PC-3 (cell line): ENCODE measurements around the gene CPZ. TPM values are rescaled to one million over a fixed set of nuclear protein-coding genes. Genes with fewer than 3 reads are reported as not detected.
A peak's percentile ranks its signal among the peaks of the same experiment; 100 is the strongest.

ENCODE experiments used
- ATAC-seq: fragments of 200-7000 bp; cut with Tn5 transposase; 2 replicates; pipeline ENCODE4 v1.9.1; 2020; ENCODE audit warnings: mild to moderate bottlenecking, moderate library complexity
- BruUV-seq: library from RNA; stranded (reverse); fragments of 400-500 nt; replicated peaks from 2 replicates; lab custom pipeline; 2021; lab: Mats Ljungman, UMichigan
- CTCF ChIA-PET: fragments of 300-600 bp; sonication (Branson Sonifier 250); formaldehyde crosslinking; loops from one replicate; lab custom pipeline; 2022; ENCODE audit warnings: antibody characterized with exemption; lab: Charles Lee
- POLR2A ChIA-PET: fragments of 300-600 bp; sonication (Branson Sonifier 250); formaldehyde crosslinking; loops from one replicate; lab custom pipeline; 2022; ENCODE audit warnings: antibody characterized with exemption; ENCODE audit not compliant: unreplicated experiment; lab: Charles Lee
- DNase-seq: peaks from one replicate; pipeline ENCODE4 v3.0.0-alpha.2; 2015
- H2AFZ ChIP-seq: fragments of 300-600 bp; sonication (generic); 2 replicates; pipeline ENCODE4 v1.6.0; 2016; ENCODE audit warnings: antibody characterized with exemption, low read length
- H3F3A ChIP-seq: fragments of 300-600 bp; sonication (generic); one replicate; pipeline ENCODE4 v1.6.0; 2017; ENCODE audit warnings: antibody characterized with exemption, low read length, control low read depth, mild to moderate bottlenecking; ENCODE audit not compliant: unreplicated experiment
- H3K27ac ChIP-seq: fragments of 300-600 bp; sonication (generic); 2 replicates; pipeline ENCODE4 v1.5.1; 2016; ENCODE audit warnings: mild to moderate bottlenecking, low read length
- H3K27me3 ChIP-seq: fragments of 300-600 bp; sonication (generic); 2 replicates; pipeline ENCODE4 v1.6.1; 2016; ENCODE audit warnings: low read length, mixed read lengths
- H3K36me3 ChIP-seq: fragments of 300-600 bp; sonication (generic); 2 replicates; pipeline ENCODE4 v1.6.1; 2016; ENCODE audit warnings: low read depth, mixed run types, low read length, mixed read lengths
- H3K4me1 ChIP-seq: fragments of 300-600 bp; sonication (generic); 2 replicates; pipeline ENCODE4 v1.5.1; 2016; ENCODE audit warnings: low read length; ENCODE audit not compliant: insufficient read depth
- H3K4me2 ChIP-seq: fragments of 300-600 bp; sonication (generic); 2 replicates; pipeline ENCODE4 v1.6.0; 2016; ENCODE audit warnings: low read length
- H3K4me3 ChIP-seq: fragments of 300-600 bp; sonication (generic); 2 replicates; pipeline ENCODE4 v1.5.1; 2016; ENCODE audit warnings: mild to moderate bottlenecking, low read length, mixed read lengths
- H3K79me2 ChIP-seq: fragments of 300-600 bp; sonication (generic); 2 replicates; pipeline ENCODE4 v1.6.1; 2017; ENCODE audit warnings: low read length, mixed read lengths
- H3K9ac ChIP-seq: fragments of 300-600 bp; sonication (generic); 2 replicates; pipeline ENCODE4 v1.6.0; 2016; ENCODE audit warnings: mild to moderate bottlenecking, low read length
- H3K9me2 ChIP-seq: fragments of 300-600 bp; sonication (generic); replicated peaks from 2 replicates; pipeline ENCODE4 v1.6.1; 2016; ENCODE audit warnings: mixed run types, low read length, mixed read lengths
- H3K9me3 ChIP-seq: fragments of 300-600 bp; sonication (generic); 2 replicates; pipeline ENCODE4 v1.6.1; 2016; ENCODE audit warnings: low read length, mixed read lengths
- H4K20me1 ChIP-seq: fragments of 300-600 bp; sonication (generic); 2 replicates; pipeline ENCODE4 v1.6.1; 2016; ENCODE audit warnings: low read length, mixed read lengths
- EZH2 ChIP-seq: fragments of 300-600 bp; sonication (generic); IDR thresholded peaks from one replicate; pipeline ENCODE4 v1.6.1; 2017; ENCODE audit warnings: antibody characterized with exemption, mild to moderate bottlenecking, low read length; ENCODE audit not compliant: unreplicated experiment
- EZH2phosphoT487 ChIP-seq: fragments of 300-600 bp; sonication (generic); IDR thresholded peaks from 2 replicates; pipeline ENCODE4 v1.6.1; 2018; ENCODE audit warnings: mild to moderate bottlenecking, antibody characterized with exemption, low read length, borderline replicate concordance
- intact Hi-C: fragments of 100-400 bp; cut with micrococcal nuclease; formaldehyde crosslinking; loops from 2 replicates; pipeline ENCODE4 v1.9.0; 2023
- total RNA-seq: library from RNA; depleted of rRNA; stranded (reverse); fragments of >200 nt; gene quantifications from 2 replicates; pipeline ENCODE4 v1.2.3, GENCODE V29; 2014
- TF ChIP-seq, protein P1 (sequence below): fragments of 300-600 bp; sonication (generic); conservative IDR thresholded peaks from 2 replicates; pipeline ENCODE4 v1.5.1; 2017; ENCODE audit warnings: antibody characterized with exemption, low read depth, mild to moderate bottlenecking, low read length

Gene CPZ
- total RNA-seq, 1 experiment from 2014 or later = 27.9 TPM

GRCh38 chr4:8560265-8561047 is 32.1 kb upstream of the CPZ start:
- H3K4me2 ChIP-seq = peak overlapping the region; percentile 67
- no peaks in the 10 kb centered on the region for H3K79me2 ChIP-seq
- H3K9me2 ChIP-seq = no peaks in the 10 kb centered on the region
- TF ChIP-seq EZH2 = no peak
- TF ChIP-seq, protein P1, sequence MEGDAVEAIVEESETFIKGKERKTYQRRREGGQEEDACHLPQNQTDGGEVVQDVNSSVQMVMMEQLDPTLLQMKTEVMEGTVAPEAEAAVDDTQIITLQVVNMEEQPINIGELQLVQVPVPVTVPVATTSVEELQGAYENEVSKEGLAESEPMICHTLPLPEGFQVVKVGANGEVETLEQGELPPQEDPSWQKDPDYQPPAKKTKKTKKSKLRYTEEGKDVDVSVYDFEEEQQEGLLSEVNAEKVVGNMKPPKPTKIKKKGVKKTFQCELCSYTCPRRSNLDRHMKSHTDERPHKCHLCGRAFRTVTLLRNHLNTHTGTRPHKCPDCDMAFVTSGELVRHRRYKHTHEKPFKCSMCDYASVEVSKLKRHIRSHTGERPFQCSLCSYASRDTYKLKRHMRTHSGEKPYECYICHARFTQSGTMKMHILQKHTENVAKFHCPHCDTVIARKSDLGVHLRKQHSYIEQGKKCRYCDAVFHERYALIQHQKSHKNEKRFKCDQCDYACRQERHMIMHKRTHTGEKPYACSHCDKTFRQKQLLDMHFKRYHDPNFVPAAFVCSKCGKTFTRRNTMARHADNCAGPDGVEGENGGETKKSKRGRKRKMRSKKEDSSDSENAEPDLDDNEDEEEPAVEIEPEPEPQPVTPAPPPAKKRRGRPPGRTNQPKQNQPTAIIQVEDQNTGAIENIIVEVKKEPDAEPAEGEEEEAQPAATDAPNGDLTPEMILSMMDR = no peak
- no peak for TF ChIP-seq EZH2phosphoT487
- no peaks in the 10 kb centered on the region for H4K20me1 ChIP-seq
- DNase-seq (peak; percentile 82), ATAC-seq (peak; percentile 87)
- H3K27me3 ChIP-seq = no peaks in the 10 kb centered on the region
- intact Hi-C loops = no loop called here
- H3K4me1 ChIP-seq = peaks cover 59% of the 10 kb centered on the region
- no TSS peak for BruUV-seq
- POLR2A ChIA-PET = no interaction called here
- H3F3A ChIP-seq = no peaks in the 10 kb centered on the region
- H2AFZ ChIP-seq = peak overlapping the region; percentile 56
- H3K9me3 ChIP-seq = no peaks in the 10 kb centered on the region
- H3K9ac ChIP-seq = peak overlapping the region; percentile 42
- peak overlapping the region; percentile 92 for H3K27ac ChIP-seq
- H3K4me3 ChIP-seq = no peak overlapping the region
- no peaks in the 10 kb centered on the region for H3K36me3 ChIP-seq
- CTCF ChIA-PET = no interaction called here

DNA sequence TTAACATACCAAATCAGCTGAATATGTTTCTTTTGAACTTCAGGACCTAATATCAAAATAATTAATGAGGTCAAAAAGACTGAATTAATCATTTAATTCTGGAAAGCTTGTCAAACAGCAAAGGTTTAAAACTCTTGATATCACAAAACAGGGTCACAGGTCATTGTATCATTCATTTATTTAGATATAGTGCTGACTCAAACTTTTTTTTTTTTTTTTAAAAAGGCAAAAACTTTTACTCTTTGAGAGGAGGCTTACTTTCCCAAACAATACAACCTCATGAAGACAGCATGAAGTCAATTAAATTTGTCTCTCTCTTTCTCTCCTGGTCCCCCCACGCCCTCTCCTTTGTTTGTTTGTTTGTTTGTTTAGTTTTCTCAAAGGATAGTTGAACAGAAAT is 28.0 kb upstream of the CPZ start:
- peaks cover 27% of the 10 kb centered on the region for H3K4me1 ChIP-seq
- no TSS peak for BruUV-seq
- no peak overlapping the region for H3K4me2 ChIP-seq
- no peaks in the 10 kb centered on the region for H3K9me2 ChIP-seq
- intact Hi-C loops = no loop called here
- no peaks in the 10 kb centered on the region for H3F3A ChIP-seq
- ChIA-PET POLR2A (no interaction called here), CTCF (no interaction called here)
- no peaks in the 10 kb centered on the region for H3K9me3 ChIP-seq
- ATAC-seq (no peak), DNase-seq (no peak)
- H3K79me2 ChIP-seq = no peaks in the 10 kb centered on the region
- no peak overlapping the region for H3K9ac ChIP-seq
- no peaks in the 10 kb centered on the region for H4K20me1 ChIP-seq
- no peaks in the 10 kb centered on the region for H3K36me3 ChIP-seq
- no peak overlapping the region for H3K4me3 ChIP-seq
- no peak overlapping the region for H3K27ac ChIP-seq
- H3K27me3 ChIP-seq = no peaks in the 10 kb centered on the region
- TF ChIP-seq, protein P1 = no peak
- no peak overlapping the region for H2AFZ ChIP-seq

- no peaks in the 10 kb centered on the region for H3K79me2 ChIP-seq
- ChIA-PET POLR2A (no interaction called here), CTCF (no interaction called here)
- no peak overlapping the region for H3K4me3 ChIP-seq
- no peak overlapping the region for H3K9ac ChIP-seq
- no peak for DNase-seq
- no peak overlapping the region for H2AFZ ChIP-seq
- intact Hi-C loops = no loop called here
- peaks cover 5% of the 10 kb centered on the region; the same call in 1 of the 2 replicates for H3K4me1 ChIP-seq
- no peaks in the 10 kb centered on the region for H3K9me2 ChIP-seq
- no TSS peak for BruUV-seq
- H3K4me2 ChIP-seq = no peak overlapping the region
- H3K27ac ChIP-seq = no peak overlapping the region
- H3K9me3 ChIP-seq = no peaks in the 10 kb centered on the region
- no peaks in the 10 kb centered on the region for H4K20me1 ChIP-seq
- no peaks in the 10 kb centered on the region for H3K36me3 ChIP-seq
- TF ChIP-seq EZH2 = no peak
- TF ChIP-seq, protein P1 = no peak
- TF ChIP-seq EZH2phosphoT487 = no peak
- no peaks in the 10 kb centered on the region for H3F3A ChIP-seq
- no peak for ATAC-seq
- H3K27me3 ChIP-seq = no peaks in the 10 kb centered on the region
These were observed 24.4 kb upstream of the CPZ start for GRCh38 chr4:8568068-8568668.
